ENCODE data around the gene ZNF592.

Gene ZNF592

DNA sequence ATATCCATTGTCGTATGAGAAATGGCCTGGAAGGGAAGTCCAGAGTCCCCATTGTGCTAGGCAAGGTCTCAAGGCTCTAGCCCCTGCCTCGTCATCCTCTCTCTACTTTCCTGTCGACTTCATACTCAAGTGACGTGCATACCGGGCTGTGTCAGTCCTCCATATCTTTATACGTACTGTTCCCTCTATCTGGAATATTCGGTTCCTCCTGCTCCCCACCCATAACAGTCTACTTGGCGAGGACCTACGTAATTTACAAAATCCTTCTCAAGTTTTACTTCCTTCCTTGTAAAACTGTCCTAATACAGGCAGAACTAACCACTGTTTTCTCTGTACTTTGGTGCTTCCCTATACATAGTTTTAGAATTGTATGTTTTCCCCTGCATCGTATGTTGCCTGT lies 66.5 kb downstream of the ZNF592 start:
- Histone ChIP-seq H3K4me3 (ENCODE audit: low read length in 2 of 2) (no peak overlapping the region), H3K27ac (ENCODE audit: low read depth in 2 of 2, low read length in 2 of 2) (no peak overlapping the region), H3K9ac (ENCODE audit: low read depth in 1 of 2, low read length in 2 of 2) (no peak overlapping the region), H3K9me3 (ENCODE audit: control insufficient read depth in 2 of 2, low read length in 2 of 2) (no peaks in the 10 kb centered on the region), H3K36me3 (ENCODE audit: control insufficient read depth in 2 of 2, insufficient read depth in 2 of 2, low read length in 2 of 2) (no peaks in the 10 kb centered on the region), H3K27me3 (ENCODE audit: control insufficient read depth in 2 of 2, insufficient read depth in 2 of 2, low read length in 2 of 2) (no peaks in the 10 kb centered on the region), H3K4me1 (ENCODE audit: control insufficient read depth in 2 of 2, insufficient read depth in 2 of 2, low read length in 2 of 2) (peaks cover 0 to 3% of the 10 kb centered on the region in 2 donors)

DNA sequence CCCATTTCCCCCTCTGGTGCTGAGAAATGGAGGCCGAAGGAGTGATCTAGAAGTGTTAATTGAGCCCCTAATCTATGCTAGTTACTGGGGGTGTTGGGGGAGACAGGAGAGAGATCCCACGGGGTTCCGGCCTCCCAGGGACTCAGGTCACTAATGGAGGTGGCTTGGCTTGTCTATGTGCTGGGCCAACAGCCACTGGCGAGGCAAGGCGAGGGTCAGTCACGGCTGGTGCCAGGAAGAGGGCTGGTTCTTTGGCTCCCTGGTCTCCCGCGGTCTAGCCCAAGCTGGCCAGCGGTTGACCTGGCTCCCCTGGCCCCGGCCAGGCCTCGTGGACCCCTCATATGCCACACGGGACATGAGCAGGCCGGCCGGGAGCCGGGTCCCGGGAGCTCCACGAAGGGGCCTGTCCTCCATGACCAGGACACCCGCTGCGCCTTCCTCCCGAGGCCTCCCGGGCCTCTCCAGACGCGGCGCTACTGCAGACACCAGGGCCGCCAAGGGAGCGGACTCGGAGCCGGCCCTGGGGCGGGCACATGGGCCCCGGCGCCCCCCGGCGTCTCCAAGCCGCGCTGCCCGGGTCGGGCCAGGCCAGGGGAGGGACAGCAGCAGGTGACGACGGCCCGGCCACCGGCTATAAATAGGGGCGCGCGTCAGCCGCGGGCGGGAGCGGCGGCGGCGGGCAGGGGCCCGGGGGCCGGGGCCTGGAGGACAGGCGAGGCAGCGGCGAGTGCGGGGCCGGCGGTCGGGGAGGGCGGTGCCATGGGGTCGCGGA lies 68.5 kb downstream of the ZNF592 start, which contains the start of gene ALPK3:
Gene ALPK3, plus strand, starts transcription at position 663 of the 772 bp plus-strand sequence. Its CDS starts 97 bp downstream, at position 760.
- H3K27me3 ChIP-seq (ENCODE audit: control insufficient read depth in 2 of 2, insufficient read depth in 2 of 2, low read length in 2 of 2) = no peaks in the 10 kb centered on the region
- H3K27ac ChIP-seq (ENCODE audit: low read depth in 2 of 2, low read length in 2 of 2) = peak within 1 kb of the TSS in 1 of 2 donors; percentile 14
- peak within 1 kb of the TSS in 1 of 2 donors; percentile 41 for H3K4me3 ChIP-seq (ENCODE audit: low read length in 2 of 2)
- peaks cover 0 to 3% of the 10 kb centered on the region in 2 donors for H3K4me1 ChIP-seq (ENCODE audit: control insufficient read depth in 2 of 2, insufficient read depth in 2 of 2, low read length in 2 of 2)
- no peaks in the 10 kb centered on the region for H3K36me3 ChIP-seq (ENCODE audit: control insufficient read depth in 2 of 2, insufficient read depth in 2 of 2, low read length in 2 of 2)
- H3K9ac ChIP-seq (ENCODE audit: low read depth in 1 of 2, low read length in 2 of 2) = peak within 1 kb of the TSS in 1 of 2 donors; percentile 52
- H3K9me3 ChIP-seq (ENCODE audit: control insufficient read depth in 2 of 2, low read length in 2 of 2) = no peaks in the 10 kb centered on the region

DNA sequence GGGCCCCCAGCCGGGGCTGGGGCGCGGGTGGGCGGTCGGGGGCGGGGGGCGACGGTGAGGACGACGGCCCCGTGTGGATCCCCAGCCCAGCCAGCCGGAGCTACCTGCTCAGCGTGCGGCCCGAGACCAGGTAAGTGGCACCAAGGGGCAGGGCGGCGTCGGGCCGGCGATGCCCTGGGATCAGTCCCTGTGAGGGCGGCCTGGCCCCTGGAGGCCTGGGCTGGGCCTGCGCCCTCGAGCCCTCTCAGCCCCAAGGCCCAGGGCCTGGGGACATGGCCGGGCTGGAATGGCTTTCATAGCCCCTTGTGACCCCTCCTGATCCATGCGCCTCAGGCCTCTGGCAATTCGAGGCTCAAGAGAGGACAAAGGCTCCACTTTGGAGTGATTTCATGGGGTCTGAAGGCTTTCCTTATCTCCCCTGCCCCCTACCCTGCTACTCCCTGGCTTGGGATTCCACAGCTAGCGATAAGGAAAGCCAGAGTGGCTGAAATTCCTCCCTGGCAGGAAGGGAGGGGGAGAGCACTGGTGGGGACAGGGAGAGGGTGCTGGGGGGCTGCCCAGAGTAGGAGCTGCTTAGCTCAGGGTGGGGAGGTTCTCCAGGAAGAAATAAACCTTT lies 69.2 kb downstream of the ZNF592 start:
- H3K4me3 ChIP-seq (ENCODE audit: low read length in 2 of 2) = peak overlapping the region in 1 of 2 donors; percentile 41
- no peaks in the 10 kb centered on the region for H3K27me3 ChIP-seq (ENCODE audit: control insufficient read depth in 2 of 2, insufficient read depth in 2 of 2, low read length in 2 of 2)
- H3K27ac ChIP-seq (ENCODE audit: low read depth in 2 of 2, low read length in 2 of 2) = peak overlapping the region in 1 of 2 donors; percentile 14
- H3K9me3 ChIP-seq (ENCODE audit: control insufficient read depth in 2 of 2, low read length in 2 of 2) = no peaks in the 10 kb centered on the region
- no peaks in the 10 kb centered on the region for H3K36me3 ChIP-seq (ENCODE audit: control insufficient read depth in 2 of 2, insufficient read depth in 2 of 2, low read length in 2 of 2)
- H3K9ac ChIP-seq (ENCODE audit: low read depth in 1 of 2, low read length in 2 of 2) = peak overlapping the region in 1 of 2 donors; percentile 52
- peaks cover 2 to 3% of the 10 kb centered on the region in 2 donors for H3K4me1 ChIP-seq (ENCODE audit: control insufficient read depth in 2 of 2, insufficient read depth in 2 of 2, low read length in 2 of 2)

DNA sequence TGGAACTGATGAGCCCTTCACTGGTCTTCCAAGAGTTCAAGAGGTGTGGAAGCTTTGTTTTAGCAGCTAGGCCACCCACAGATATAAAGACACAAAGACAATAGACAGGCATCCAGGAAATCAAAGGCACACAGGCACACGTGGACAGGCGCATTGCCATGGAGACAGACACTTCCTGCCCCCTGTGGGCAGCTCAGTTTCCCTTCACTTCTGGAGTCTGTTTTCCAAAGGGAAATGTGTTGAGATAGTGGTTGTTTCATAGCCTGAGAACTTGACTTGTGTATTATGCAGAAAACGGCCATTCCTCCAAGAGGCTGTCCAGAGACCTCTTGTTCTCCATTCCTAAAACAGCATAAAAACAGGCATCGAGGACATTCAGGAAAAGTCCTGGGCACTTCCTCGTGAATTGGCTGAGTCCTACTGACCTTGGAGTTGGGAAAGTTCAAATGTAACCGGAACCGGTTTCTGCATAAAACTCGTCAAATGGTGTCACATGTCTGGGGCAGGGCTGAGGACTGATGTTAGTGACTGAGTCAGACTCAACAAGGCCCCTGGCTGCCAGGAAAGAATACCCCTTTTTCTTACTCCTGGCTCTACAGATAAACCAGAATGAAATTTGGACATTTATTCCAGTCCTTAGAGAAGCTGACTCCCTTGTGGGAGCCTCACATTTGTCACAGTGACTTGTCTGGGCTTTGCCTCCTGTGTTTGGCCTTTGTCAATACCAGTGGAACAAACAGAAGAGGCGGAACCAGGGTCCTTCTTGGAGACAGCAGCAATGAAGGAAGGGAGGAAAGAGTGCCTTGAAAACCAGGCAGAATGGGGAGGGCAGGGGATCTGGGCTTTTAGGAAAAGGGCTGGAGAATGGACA lies 70.1 kb downstream of the ZNF592 start:
- Histone ChIP-seq H3K27me3 (ENCODE audit: control insufficient read depth in 2 of 2, insufficient read depth in 2 of 2, low read length in 2 of 2) (no peaks in the 10 kb centered on the region), H3K9me3 (ENCODE audit: control insufficient read depth in 2 of 2, low read length in 2 of 2) (no peaks in the 10 kb centered on the region), H3K36me3 (ENCODE audit: control insufficient read depth in 2 of 2, insufficient read depth in 2 of 2, low read length in 2 of 2) (no peaks in the 10 kb centered on the region), H3K4me3 (ENCODE audit: low read length in 2 of 2) (no peak overlapping the region), H3K9ac (ENCODE audit: low read depth in 1 of 2, low read length in 2 of 2) (no peak overlapping the region), H3K27ac (ENCODE audit: low read depth in 2 of 2, low read length in 2 of 2) (no peak overlapping the region), H3K4me1 (ENCODE audit: control insufficient read depth in 2 of 2, insufficient read depth in 2 of 2, low read length in 2 of 2) (peaks cover 2 to 3% of the 10 kb centered on the region in 2 donors)

DNA sequence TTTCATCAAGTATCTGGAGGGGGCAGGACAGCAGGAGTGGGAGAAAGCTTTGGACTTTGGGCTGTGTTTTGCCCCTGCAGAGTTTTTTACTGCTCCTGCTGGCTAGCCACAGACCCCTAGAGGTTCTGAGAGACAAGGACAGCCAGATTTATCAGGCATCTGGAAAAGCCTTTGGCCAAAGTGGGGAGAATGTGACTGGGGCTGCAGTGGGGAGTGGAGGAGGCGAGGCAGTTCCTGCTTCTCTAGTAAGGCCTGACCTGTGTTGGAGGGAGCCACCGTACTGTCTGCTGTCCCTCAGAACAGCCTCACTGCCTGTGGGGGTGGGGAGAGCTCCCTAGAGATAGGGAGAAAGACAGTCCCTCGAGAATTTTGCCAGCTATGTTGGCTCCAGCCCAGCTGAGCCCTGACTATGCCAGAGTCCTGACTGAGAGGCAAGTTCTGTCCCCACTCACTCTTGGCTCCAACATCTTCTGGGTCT lies 70.9 kb downstream of the ZNF592 start:
- H3K9me3 ChIP-seq (ENCODE audit: control insufficient read depth in 2 of 2, low read length in 2 of 2) = no peaks in the 10 kb centered on the region
- no peak overlapping the region for H3K9ac ChIP-seq (ENCODE audit: low read depth in 1 of 2, low read length in 2 of 2)
- H3K27me3 ChIP-seq (ENCODE audit: control insufficient read depth in 2 of 2, insufficient read depth in 2 of 2, low read length in 2 of 2) = no peaks in the 10 kb centered on the region
- no peak overlapping the region for H3K27ac ChIP-seq (ENCODE audit: low read depth in 2 of 2, low read length in 2 of 2)
- H3K36me3 ChIP-seq (ENCODE audit: control insufficient read depth in 2 of 2, insufficient read depth in 2 of 2, low read length in 2 of 2) = no peaks in the 10 kb centered on the region
- H3K4me3 ChIP-seq (ENCODE audit: low read length in 2 of 2) = no peak overlapping the region
- peaks cover 3 to 4% of the 10 kb centered on the region in 2 donors for H3K4me1 ChIP-seq (ENCODE audit: control insufficient read depth in 2 of 2, insufficient read depth in 2 of 2, low read length in 2 of 2)

DNA sequence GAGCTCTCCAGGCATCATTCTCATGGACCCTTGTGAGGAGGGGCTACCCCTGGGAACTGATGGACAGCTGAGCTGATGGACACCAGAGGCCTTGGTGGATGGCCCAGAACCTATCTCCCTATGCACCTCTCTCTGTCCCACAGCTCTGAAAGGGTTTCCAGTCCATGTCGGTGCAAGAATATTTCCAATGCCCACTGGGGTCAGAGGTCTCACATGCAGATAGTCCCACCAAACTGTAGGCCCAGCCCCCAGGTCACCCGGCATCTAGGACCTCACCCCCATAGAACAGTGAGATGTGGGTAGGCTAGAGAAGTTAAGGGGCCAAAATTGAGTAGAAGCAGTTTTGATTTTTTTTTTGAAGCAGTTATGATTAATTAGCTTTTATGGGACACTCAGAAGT lies 71.4 kb downstream of the ZNF592 start:
- peaks cover 3 to 4% of the 10 kb centered on the region in 2 donors for H3K4me1 ChIP-seq (ENCODE audit: control insufficient read depth in 2 of 2, insufficient read depth in 2 of 2, low read length in 2 of 2)
- H3K27ac ChIP-seq (ENCODE audit: low read depth in 2 of 2, low read length in 2 of 2) = no peak overlapping the region
- H3K36me3 ChIP-seq (ENCODE audit: control insufficient read depth in 2 of 2, insufficient read depth in 2 of 2, low read length in 2 of 2) = no peaks in the 10 kb centered on the region
- no peaks in the 10 kb centered on the region for H3K9me3 ChIP-seq (ENCODE audit: control insufficient read depth in 2 of 2, low read length in 2 of 2)
- H3K27me3 ChIP-seq (ENCODE audit: control insufficient read depth in 2 of 2, insufficient read depth in 2 of 2, low read length in 2 of 2) = no peaks in the 10 kb centered on the region
- no peak overlapping the region for H3K4me3 ChIP-seq (ENCODE audit: low read length in 2 of 2)
- no peak overlapping the region for H3K9ac ChIP-seq (ENCODE audit: low read depth in 1 of 2, low read length in 2 of 2)

DNA sequence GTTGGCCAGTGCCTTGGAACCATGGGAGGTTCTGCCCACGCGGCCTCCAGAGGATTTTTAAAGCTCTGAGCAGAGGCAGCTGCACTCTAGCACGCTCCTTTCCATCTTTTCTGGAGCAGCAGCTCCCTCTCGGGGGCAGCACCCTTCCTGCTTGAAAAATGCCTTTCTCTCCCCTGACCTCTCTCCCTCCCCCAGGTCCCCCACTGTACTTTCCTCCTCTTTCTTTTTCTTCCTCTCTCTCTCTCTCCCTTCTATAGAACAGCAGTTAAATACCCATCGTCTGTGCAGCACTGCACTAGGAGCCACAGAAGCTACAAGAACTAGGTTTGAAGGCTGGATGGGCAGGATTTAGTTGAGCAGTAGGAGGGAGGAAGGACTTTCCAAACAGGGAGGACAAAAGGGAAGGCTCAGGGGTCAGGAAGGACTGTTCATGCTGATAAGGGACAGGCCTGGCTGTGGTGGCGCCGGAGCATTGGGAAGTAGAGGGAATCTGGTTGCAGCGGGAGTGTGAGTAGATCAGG lies 73.2 kb downstream of the ZNF592 start:
- H3K9ac ChIP-seq (ENCODE audit: low read depth in 1 of 2, low read length in 2 of 2) = no peak overlapping the region
- no peaks in the 10 kb centered on the region for H3K36me3 ChIP-seq (ENCODE audit: control insufficient read depth in 2 of 2, insufficient read depth in 2 of 2, low read length in 2 of 2)
- H3K4me3 ChIP-seq (ENCODE audit: low read length in 2 of 2) = no peak overlapping the region
- no peaks in the 10 kb centered on the region for H3K27me3 ChIP-seq (ENCODE audit: control insufficient read depth in 2 of 2, insufficient read depth in 2 of 2, low read length in 2 of 2)
- H3K9me3 ChIP-seq (ENCODE audit: control insufficient read depth in 2 of 2, low read length in 2 of 2) = no peaks in the 10 kb centered on the region
- H3K27ac ChIP-seq (ENCODE audit: low read depth in 2 of 2, low read length in 2 of 2) = no peak overlapping the region
- H3K4me1 ChIP-seq (ENCODE audit: control insufficient read depth in 2 of 2, insufficient read depth in 2 of 2, low read length in 2 of 2) = peaks cover 3 to 4% of the 10 kb centered on the region in 2 donors

DNA sequence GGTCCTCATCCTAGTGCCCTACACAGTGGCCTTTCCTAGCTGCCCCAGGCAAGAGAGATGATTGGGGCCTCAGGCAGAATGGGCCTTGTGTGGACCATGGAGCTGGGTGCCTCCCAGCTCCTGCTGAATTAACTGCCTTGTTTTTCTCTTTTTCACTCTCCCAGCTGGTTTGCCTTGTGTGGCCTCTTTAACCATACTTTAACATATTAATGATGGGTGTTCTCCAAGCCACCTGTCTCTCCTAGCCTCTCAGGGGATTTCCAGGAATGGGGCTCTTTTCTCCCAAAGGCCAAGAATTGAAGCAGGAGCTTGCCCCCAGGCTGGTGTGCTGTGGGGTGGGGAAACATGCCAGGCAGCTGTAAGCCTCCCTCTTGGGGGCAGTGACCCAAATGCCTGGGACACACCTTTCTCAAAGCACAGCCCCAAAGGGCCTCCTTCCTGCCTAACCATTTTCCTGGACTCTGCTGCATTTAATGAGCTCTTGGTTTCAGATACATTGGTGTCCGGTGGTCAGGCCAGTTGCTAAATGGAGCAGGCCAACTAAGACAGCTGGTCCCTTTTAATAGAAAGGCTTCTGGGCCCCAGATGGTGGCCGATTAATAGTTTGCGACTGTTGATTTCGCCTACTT lies 74.4 kb downstream of the ZNF592 start:
- Histone ChIP-seq H3K36me3 (ENCODE audit: control insufficient read depth in 2 of 2, insufficient read depth in 2 of 2, low read length in 2 of 2) (no peaks in the 10 kb centered on the region), H3K27ac (ENCODE audit: low read depth in 2 of 2, low read length in 2 of 2) (no peak overlapping the region), H3K9me3 (ENCODE audit: control insufficient read depth in 2 of 2, low read length in 2 of 2) (no peaks in the 10 kb centered on the region), H3K27me3 (ENCODE audit: control insufficient read depth in 2 of 2, insufficient read depth in 2 of 2, low read length in 2 of 2) (no peaks in the 10 kb centered on the region), H3K4me1 (ENCODE audit: control insufficient read depth in 2 of 2, insufficient read depth in 2 of 2, low read length in 2 of 2) (peaks cover 0 to 4% of the 10 kb centered on the region in 2 donors), H3K9ac (ENCODE audit: low read depth in 1 of 2, low read length in 2 of 2) (no peak overlapping the region), H3K4me3 (ENCODE audit: low read length in 2 of 2) (no peak overlapping the region)

DNA sequence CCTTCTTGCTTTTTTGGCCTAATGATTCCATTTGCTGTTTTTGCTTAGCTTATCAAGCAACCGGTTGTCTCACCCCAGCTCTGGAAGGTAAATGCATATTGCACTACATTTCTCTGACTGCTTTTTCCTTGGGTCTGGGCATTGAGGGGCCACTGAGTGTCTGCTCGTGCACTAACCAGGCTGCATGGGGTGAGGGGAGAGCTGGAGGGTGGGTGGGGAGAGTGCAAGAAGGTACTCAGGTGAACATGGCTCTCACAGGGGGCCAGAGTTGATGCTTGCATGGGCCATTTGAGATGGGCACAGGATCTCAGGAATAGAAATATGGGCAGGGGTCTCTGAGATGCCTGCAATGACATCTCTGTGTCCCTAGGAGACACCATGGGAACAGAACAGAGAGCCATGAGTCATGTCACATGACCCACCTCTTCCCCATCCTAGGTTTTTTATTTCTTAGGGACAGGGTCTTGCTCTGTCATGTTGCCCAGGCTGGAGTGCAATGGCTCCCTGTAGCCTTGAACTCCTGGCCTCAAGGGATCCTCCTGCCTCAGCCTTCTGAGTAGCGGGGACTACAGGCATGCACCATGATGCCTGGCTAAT lies 75.0 kb downstream of the ZNF592 start:
- no peak overlapping the region for H3K27ac ChIP-seq (ENCODE audit: low read depth in 2 of 2, low read length in 2 of 2)
- no peak overlapping the region for H3K4me3 ChIP-seq (ENCODE audit: low read length in 2 of 2)
- no peak overlapping the region for H3K9ac ChIP-seq (ENCODE audit: low read depth in 1 of 2, low read length in 2 of 2)
- H3K27me3 ChIP-seq (ENCODE audit: control insufficient read depth in 2 of 2, insufficient read depth in 2 of 2, low read length in 2 of 2) = no peaks in the 10 kb centered on the region
- no peaks in the 10 kb centered on the region for H3K9me3 ChIP-seq (ENCODE audit: control insufficient read depth in 2 of 2, low read length in 2 of 2)
- peaks cover 0 to 4% of the 10 kb centered on the region in 2 donors for H3K4me1 ChIP-seq (ENCODE audit: control insufficient read depth in 2 of 2, insufficient read depth in 2 of 2, low read length in 2 of 2)
- no peaks in the 10 kb centered on the region for H3K36me3 ChIP-seq (ENCODE audit: control insufficient read depth in 2 of 2, insufficient read depth in 2 of 2, low read length in 2 of 2)
